ENCODE measurements around the gene SENP7.
A peak's percentile ranks its signal among the peaks of the same experiment; 100 is the strongest.

The SENP7 gene

DNA sequence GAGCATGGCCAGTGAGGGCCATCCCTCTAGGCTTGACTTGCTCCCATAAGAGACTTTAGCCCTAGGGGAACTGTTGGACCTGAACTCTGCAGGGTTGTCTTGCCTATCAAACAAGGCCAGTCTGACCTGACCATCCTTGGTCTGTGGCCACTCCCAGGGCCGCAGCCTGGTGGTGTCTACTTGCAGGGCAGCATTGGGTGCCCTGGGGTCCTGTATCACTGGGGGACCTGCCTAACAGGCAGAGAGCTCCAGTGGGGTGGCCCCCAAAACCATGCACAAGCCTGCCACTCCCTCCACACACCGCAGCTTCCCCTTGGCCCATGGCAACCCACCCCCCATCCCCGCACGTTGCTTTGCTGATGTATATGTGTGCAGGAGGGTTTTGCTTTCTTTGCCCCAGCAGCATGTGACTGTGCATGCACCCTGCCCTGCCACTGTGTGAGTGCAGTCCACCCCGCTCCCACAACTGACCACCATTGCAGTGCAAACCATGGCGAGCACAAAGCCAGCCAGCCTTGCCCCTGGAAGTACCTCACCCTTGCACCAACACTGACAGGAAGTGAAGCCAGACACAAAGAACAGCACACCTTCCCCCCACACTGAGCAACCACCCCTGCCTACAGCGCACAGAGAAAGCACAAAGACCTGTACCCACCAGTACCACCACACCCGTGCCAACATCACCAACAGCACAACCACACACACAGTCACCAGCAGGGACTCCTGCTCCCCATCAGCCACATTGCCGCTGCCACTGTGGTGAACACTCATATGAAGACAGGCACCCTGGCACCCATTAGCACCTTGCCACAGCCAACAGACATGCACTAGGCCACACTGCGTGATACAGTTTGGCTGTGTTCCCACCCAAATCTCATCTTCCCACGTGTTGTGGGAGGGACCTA, 88.8 kb downstream of the SENP7 start:
- DNase-seq: no peak

DNA sequence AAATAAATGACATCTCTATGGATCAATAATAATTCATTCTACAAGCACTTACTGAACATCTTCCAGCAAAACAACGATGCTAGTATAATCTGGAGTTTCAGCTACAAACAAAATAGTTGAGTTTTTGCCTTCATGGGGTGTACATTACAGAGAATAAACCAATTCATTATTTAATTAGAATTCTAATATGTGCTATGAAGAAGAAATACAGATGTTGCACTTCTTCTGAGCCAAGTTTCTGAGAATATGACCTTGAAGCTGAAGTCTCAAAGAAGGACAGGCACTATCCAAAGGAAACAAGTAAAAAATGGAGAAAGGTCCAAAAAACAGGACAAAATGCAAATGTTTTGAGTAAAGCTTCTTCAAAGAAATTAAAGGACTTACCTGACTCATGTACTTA, 94.2 kb downstream of the SENP7 start:
- DNase-seq: no peak

DNA sequence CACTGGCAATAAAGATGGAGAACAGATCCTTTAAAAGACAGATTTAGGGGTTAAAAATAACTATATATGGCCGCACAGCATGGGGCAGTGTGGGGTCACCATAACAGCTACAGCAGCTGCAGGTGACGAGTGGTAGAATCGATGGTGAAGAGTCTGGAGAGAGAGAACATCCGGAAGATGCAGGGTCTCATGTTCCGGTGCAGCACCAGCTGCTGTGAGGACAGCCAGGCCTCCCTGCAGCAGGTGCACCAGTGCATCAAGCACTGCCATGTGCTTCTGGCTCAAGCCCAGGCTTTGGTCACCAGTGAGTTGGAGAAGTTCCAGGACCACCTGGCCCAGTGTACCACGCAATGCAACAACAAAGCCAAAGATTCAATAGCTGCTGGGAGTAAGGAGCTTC, 98.9 kb downstream of the SENP7 start:
- DNase-seq: peak; percentile 96

DNA sequence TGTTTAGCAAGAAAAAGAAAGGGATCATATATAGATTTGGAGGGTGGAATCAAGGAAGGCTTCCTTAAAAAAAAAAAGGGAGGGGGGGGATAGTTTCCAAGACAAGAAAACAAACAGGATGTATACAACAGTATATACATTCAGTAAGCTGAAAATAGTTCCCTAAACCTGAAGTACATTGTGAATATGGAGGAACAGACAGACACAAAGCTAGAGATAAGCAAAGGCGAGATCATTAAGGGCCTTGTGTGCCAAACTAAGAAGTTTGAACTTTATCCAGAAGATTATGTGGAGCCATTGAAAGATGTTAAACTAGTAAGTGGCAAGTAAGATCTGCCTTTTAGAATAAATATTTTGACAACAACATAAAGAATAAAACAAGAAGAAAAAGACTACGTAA, 99.4 kb downstream of the SENP7 start:
- no peak for DNase-seq

DNA sequence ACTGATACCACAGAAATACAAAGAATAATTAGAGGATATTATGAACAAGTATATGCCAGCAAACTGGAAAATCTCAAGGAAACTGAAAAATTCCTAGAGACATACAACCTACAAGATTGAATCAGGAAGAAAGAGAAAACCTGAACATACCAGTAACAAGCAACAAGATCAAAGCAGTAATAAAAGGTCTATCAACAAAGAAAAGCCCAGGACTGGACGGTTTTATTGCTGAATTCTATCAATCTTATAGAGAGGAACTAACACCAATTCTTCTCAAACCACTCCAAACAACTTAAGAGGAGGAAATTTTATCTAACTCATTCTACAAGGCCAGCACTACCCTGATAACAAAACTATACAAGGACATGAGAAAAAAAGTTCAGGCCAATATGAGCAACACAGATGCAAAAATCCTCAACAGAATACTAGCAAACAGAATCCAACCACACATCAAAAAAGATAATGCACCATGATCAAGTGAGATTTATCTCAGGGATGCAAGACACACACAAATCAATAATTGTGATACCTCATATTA, 121.5 kb downstream of the SENP7 start:
- no peak for DNase-seq

DNA sequence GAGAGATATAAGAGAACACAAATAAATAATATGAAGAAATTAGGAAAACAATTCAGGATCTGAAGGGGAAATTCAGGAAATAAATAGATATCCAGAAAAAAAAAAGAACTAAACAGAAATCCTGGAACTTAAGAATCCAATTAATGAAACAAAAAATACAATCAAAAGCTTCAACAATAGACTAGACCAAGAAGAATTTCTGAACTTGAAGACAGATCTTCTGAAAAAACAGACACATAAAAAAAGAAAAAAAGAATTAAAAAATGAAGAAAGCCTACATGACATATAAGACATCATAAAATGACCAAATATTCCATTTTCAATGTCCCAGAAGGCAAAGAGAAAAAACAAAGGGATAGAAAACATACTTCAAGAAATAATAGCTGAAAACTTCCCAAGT, 124.3 kb downstream of the SENP7 start:
- DNase-seq: no peak

DNA sequence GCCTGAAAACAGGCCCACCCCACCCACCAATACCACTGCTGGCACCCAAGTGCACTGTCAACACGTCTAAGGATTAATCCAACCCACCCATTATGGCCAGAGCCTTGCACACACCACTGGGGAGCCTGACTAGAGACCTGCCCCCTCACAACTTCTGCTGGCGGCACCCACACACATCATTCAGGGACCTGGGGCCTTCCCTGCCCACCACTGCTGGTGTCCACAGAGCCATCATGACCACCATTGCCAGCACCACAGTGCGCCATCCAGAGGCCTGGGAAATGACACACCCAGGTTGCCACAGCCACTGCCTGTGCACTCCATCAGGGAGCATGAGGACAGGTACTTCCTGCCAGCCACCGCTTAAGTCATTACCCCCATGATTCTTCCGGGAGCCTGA, 125.7 kb downstream of the SENP7 start:
- no peak for DNase-seq

DNA sequence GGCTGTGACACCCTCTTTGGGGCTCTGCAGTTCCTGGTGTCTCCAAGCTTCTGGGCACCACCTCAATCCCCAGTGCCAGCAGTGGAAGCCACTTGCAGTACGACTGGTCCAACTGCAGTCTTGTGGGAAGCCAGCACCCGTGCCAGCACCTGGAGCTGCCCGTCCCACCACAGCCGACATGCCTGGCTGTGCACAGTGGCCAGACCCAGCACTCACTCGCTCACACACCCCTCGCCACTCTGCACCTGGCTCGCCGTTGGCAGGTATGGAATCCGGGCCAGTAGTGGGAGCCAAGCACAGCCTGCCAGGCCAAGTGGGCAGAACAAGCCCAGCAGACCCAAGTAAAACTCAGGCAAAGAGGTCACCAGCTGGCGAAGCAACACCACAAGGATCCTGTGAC, 128.6 kb downstream of the SENP7 start:
- no peak for DNase-seq

DNA sequence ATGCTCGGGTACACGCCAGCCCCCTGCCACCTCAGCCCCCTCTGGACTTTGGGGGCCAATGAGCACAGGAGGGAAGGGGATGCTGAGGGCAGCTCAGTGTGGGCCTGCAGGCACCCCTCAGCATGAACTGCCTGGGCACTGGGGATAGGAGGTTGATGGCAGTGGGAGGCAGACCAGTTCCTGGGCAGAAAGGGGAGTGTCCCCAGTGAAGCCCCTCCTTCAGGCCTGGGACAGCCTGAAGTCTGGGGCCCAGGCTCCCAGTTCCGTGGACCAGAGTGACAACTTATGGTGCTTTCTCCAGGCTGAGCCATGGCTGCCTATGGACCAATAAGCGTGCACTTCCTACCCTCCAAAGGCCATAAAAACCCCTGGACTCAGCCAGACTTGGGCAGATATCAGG, 129.4 kb downstream of the SENP7 start:
- DNase-seq: no peak

DNA sequence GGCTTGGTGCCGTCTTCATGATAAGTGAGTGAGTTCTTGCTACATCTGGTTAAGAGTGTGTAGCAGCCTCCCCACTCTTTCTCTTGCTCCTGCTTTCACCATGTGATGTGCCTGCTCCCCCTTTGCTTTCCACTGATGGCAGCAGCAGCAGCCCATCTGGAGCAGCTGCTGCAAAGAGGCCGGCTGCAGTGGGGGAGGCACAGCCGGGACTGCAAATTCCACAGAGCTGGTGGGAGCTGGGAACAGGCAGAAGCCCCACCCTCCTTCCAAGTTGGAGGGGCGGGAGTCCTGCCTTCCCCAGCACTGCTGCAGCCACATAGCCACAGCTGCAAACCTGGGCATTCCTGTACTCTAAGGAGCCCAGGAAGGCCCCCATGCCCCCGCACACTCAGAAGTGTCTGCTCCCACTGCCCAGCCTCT, 129.8 kb downstream of the SENP7 start:
- no peak for DNase-seq

DNA sequence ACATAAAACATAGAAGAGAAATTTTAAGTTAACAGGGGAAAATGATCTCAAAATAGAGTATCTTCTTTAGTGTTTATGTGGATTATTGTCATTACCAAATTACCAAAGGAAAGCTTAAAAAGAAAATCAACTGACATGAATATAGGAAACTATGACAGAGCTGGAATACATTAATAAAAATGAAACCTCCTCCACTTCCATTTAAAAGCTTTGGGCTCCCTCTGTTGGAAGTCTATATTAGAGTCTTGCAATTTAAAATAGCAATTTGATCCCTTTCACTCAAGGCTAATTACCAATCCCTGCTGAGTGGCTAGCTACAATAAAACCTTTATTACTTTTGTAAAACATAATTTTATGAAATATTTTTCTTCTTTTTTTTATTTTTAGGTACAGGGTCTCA, 131.2 kb downstream of the SENP7 start:
- no peak for DNase-seq

DNA sequence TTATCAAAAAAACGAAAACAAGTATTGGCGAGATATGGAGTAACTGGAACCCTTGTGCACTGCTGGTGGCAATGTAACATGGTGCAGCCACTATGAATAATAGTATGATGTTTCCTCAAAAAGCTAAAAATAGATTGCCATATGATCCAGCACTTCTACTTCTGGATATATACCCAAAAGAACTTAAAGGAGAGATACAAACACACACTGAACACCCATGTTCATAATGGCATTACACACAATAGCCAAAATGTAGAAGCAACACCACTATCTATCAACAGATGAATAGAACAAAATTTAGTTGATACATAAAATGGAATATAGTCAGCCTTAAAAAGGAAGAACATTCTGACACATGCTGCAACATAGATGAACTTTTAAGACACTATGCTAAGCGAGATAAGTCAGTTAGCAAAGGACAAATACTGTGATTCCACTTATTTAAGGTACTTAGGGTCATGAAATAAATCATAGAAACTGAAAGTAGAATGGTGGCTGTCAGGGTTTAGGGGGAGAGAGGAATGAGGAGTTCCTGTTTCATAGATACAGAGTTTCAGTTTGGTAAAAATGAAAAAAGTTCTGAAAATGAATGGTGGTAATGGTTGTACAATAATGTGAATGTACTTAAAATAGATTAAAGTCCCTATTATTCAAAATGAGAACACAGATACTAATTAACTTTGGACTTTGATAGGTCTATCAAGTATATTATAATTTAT, 133.2 kb downstream of the SENP7 start:
- no peak for DNase-seq

DNA sequence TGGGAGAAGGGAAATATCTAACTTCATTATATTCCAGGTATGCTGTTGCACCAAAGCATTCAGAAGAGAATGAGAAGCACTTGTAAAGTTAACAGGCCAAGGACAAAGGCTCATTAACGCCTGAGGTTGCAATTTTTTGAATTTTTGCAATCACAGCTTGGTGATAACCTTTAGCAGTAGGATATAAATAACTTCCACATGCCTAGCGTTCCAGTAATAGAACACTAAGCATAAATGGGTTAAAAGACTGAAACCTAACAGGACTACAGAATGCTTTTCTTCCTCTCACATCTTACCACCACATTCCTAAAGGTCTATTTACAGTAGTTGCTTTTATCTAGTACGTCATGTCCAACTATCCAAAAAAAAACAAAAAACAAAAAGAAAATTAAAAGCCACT, 135.2 kb downstream of the SENP7 start:
- no peak for DNase-seq

DNA sequence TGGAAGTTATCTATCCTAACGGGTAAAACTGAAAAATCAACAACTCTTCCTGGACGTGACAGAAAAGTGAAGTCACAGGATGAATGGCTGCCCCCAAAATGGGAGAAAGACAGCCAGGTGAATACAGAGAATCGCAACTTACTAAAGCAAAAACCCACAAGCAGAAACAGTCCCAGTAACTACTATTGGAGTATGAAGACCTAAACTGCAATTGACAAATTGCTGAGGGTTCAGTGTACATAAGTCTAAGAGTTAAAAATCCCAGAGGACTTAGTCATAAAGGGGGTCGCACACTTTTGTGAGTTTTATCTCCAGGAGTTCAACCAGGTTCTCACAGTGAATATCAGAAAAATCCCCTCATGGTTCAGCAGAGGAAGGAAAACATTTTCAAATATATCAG, 135.8 kb downstream of the SENP7 start:
- DNase-seq: no peak

DNA sequence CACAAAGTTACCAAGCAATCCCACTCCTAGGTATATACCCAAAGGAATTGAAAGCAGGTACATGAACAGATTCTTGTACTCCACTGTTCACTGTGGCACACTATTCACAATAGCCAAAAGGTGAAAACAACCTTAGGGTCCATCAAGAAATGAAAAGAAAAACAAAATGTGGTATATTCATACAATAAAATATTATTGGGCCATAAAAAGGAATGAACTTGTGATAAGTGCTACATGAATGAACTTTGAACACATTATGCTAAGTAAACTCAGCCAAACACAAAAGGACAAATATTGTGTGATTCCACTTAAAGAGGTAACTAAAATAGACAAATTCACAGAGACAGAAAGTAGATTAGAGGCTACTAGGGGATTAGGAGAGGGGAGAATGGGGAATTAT, 137.4 kb downstream of the SENP7 start:
- DNase-seq: no peak

DNA sequence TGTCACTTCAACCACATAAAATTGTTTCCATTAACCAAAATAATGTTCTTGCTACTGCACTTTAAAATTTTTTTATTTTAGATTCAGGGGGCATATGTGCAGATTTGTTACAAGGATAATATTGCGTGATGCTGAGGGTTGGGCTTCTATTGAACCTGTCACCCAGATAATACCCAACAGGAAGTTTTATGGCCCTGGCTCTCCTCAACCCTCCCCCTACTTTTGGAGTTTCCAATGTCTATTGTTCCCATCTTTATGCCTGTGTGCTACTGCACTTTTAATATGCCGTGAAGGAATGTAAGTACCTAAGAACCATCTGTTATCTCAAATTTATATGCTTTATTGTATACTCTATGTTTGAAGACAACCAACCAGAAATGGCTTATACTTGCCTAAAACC, 150.6 kb downstream of the SENP7 start:
- DNase-seq: no peak

DNA sequence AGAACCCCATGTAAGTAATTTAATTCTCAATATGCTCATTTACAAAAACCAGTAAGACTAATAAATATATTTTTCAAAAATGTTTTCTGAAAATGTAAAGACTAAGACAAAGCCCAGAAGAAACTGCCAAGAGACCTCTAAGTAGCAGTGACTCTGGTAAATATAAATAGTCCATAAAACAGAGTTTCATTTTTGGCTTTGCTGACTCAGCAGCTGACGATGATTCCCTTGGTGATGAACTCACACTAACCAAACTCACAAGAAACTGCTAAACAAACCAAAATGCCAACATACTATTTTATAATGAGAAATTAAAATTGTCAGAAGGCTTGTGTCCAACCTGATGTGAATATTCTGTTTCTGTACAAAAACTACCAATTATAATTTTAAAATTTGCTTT, 161.2 kb downstream of the SENP7 start:
- DNase-seq: no peak

DNA sequence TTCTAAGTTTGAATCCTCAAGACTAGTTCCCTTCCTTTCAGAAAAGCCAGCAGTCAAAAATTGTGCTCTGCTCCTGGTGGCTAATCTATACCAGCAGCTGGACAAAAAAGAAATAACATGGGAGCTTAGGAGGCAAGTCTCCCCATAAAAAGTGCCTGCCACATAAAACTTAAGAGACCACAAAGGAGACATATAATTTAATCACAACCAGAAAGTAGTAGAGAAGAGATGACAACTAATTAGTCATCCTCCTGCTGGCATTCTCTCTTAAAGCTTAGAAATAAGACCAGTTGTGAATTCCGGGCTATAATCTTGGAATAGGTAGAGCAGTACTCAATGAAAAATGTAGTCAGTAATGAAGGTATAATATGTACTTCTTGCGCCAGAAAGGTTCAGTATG, 172.4 kb downstream of the SENP7 start:
- DNase-seq: no peak

DNA sequence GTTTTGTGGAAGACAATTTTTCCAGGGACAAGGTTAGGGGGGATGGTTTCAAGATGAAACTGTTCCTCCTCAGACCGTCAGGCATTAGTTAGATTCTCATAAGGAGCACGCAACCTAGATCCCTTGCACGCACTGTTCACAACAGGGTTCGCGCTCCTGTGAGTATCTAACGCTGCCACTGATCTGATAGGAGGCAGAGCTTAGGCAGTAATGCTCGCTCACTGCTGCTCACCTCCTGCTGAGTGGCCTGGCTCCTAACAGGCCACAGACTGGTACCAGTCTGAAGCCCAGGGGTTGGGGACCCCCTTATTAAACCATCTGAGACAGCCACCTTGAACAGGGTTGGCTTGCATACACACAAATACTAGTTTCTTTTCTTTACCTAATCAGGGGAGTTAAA, 179.1 kb downstream of the SENP7 start:
- no peak for DNase-seq

DNA sequence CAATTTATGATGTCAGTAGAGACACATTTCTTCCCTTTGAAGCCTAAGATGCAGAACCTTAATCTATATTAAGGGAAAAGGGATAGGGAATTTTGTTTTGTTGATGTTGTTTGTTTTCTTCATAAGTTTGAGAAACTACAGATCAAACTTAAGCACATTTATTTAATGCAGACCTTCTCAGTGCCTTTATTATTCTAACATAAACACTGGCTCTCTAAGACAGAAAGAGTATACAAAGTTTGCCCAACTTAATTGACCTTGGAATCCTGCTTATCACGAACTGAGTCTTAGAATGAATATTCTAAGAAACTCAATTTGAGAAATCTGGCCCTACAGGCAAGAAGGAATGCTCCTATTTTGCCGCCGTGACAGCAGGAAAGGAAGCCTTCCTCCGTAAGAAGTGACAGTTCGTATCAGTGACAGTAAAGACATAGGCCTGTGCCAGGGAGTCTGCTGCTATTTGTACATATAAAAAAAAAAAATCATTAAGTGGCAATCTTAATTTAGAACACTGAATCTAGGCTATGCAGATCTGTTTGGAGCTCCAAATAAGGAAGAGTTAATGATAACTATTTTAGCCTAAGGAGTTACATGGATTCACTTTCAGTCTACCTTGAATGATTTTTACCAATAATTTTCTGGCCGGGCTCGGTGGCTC, 183.9 kb downstream of the SENP7 start:
- no peak for DNase-seq

DNA sequence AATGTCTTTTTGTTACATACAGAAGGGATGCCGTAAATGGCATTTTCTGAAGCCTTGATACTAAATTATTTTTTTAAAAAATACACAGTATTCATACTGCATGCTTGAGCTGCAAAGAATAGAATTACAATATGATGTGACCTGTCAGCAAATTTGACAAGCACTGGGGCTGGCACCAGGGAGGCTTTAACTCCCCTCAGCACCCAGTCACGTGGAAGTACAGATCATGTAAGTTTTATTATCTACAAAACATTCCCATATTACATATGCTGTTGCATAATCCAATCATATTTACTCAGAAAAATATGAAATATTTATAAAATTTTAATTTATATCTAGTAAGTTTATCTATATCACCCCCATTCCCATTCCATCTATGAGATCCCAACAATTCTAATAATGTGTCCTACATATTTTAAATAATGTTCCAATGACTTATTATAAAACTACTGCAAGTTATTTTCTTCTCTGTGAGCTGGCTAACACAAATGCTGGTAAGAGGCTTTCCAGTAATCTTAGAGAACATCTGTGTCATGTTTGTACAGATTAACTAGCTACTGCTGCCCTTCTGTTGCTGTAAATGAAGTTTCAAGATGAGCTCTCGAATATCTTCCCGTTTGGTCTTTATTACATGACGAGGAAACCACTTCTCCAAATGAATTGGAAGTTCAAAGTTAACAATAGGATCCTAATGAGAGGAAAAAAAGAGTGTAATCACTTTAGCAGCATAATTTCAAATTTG, 187.4 kb downstream of the SENP7 start:
- DNase-seq: no peak

DNA sequence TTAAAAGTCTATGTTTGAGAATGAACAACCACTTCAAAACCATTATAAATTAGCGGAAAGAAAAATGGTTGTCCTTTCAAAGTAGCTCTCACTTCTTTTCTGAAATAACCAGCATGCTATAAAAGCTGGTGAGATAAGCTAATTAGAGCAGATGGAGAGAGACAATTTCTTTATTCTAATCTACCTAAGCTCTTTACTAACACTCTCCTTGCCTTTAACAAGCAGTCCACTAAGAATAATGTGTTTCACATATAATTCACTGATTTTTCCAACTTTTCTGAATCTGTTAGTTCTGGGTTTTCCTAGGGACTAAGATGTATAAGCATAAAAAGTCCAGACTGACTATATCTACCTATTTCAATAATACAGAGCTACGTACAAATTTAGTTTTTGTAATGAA, 192.5 kb downstream of the SENP7 start, which contains the start of gene IMPG2:
Gene IMPG2 (minus strand): TSS at position 101 of the 400 bp plus-strand sequence. CDS start 203 bp downstream, outside the sequence.
- no peak for DNase-seq

DNA sequence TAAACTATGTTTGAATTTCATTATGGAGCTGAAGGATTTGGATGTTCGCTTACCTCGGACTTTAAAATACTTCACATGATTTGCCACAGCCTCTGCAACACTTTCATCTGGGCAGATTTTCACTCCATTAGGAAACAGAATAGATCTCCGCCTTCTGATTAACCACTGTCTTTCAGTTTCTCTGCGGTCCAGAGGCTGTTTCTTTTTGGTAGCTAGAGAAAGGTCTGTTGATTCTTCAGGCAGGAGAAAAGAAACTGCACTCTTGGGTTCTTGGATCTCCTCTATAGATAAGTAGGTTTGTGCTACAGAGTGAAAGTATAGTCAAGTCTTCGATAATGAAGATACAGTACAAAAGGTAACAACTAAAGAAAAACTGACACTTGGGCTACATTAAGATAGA, 193.5 kb downstream of the SENP7 start:
- DNase-seq: no peak

All from SHP77 treated with DMSO at 0.1 percent for 48 hours (cell line).